ENCODE results near the gene GAD1.
A peak's percentile ranks its signal among the peaks of the same experiment; 100 is the strongest.

Gene GAD1

DNA sequence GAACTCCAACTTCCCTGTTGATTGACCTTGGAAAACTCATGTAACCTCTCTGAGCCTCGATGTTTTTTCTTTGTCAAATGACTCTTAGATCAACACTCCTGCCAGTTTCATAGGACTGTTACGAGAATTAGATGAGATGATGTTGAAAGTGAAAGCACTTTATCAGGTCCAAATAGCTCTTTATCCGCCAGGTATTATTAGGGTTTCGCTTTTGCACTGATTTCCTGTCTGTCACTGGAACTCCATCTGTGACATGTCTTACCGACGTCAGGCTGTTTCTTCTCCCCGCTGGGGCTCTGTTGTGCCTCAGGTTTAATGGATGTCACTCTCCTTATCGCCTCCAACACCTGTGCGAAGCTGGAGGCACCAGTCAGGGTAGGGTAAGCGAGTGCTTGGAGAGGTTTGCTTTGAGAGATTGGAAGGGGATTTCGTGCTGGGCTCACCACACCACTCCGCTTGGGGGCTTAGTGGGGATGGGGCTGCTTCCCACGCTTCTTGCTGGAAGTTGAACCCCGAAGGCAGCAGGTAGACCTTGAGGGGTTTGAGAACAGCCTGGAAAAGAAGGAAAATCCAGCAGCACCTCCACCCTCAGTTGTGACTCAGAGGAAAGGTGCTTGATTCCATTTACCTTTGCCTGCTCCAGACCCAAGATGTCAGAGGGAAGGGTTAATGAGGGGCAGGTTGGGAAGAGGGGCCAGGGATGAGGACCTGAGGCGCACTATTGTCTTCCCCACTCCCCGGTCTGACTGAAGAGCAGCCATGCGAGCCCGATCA is 4.3 kb downstream of the GAD1 start:
- no peaks in the 10 kb centered on the region for H3K9me3 ChIP-seq (ENCODE audit: control insufficient read depth, low read length)
- H3K4me3 ChIP-seq (ENCODE audit: low read length): peak overlapping the region; percentile 5
- no peaks in the 10 kb centered on the region for H3K36me3 ChIP-seq (ENCODE audit: control insufficient read depth, insufficient read depth, low read length)
- H3K27me3 ChIP-seq (ENCODE audit: control insufficient read depth, insufficient read depth, low read length): peaks cover 94% of the 10 kb centered on the region
- H3K9ac ChIP-seq (ENCODE audit: low read length): no peak overlapping the region
- H3K4me1 ChIP-seq (ENCODE audit: control insufficient read depth, insufficient read depth, low read length): peaks cover 55% of the 10 kb centered on the region

DNA sequence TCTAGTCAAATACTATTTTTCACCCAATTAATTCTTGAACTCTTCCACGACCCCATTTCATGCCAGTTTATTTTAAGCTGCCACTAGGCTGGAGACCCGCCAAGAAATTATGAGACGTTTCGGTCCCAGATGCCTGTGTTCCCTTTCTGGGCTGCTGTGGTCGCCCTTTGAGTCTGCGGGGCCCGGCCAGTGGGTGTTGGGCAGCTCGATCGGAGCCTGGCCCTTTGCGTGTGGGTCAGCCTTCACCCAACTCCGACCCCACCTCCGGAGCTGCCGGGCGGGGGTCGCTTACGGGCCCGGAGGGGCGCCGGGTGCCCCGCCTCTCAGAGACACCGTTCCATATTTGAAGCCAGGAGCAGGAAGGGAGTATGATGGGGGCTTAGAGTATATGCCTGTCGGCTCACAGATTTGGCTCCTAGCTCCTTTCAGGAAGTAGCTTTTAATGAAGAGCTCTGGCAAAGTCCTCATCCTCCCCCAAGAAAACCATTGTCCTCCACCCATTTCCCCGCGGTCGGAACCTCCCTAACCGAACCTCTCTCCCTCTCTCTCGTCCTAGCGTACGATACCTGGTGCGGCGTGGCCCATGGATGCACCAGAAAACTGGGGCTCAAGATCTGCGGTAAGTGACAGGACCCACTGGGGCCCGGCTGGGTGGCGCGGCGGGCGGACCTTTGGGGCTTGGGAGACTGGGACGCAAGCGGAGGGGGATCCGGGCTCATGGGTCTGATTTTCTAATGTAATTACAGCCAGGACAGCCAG is 5.0 kb downstream of the GAD1 start:
- peaks cover 51% of the 10 kb centered on the region for H3K4me1 ChIP-seq (ENCODE audit: control insufficient read depth, insufficient read depth, low read length)
- no peaks in the 10 kb centered on the region for H3K9me3 ChIP-seq (ENCODE audit: control insufficient read depth, low read length)
- no peak overlapping the region for H3K9ac ChIP-seq (ENCODE audit: low read length)
- no peak overlapping the region for H3K4me3 ChIP-seq (ENCODE audit: low read length)
- H3K27me3 ChIP-seq (ENCODE audit: control insufficient read depth, insufficient read depth, low read length): peaks cover 86% of the 10 kb centered on the region
- H3K36me3 ChIP-seq (ENCODE audit: control insufficient read depth, insufficient read depth, low read length): no peaks in the 10 kb centered on the region

DNA sequence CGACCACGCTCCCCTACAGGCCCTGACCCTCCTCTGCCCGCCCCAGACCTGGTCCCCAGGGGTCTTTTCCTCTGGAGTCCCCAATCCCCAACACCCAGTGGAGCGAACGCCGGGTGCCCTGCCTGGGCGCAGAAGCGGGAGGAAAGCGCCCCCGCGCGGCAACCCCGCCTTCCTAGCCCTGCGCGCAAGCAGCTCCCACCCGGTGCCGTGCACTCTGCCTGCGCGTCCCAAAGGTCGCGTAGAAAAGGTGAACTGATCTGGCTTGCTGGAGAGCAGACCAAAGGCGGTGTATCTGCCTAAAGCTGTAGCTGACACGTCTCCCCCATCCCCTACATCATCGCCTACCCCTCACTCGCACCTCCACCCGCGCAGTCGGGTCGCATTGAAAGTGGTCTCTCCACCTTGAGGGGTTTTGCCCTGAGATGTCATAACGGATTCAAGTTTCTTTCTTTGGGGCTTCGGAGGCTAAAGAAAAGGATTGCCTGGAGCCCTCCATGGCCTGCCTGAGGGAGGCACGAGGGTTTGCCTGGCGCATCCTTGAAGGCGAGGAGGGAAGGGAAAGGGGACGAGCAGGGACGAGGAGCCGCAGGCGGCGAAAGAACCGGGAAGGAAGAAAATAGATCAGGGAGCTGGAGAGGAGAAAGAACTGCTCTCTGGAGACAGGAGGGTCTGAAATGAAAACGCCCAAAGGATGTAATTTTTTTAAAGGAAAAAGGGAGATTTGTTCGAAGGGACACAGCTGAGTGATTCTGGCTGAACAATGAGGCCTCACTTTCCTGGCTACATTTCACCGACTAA is 5.8 kb downstream of the GAD1 start:
- peaks cover 85% of the 10 kb centered on the region for H3K27me3 ChIP-seq (ENCODE audit: control insufficient read depth, insufficient read depth, low read length)

DNA sequence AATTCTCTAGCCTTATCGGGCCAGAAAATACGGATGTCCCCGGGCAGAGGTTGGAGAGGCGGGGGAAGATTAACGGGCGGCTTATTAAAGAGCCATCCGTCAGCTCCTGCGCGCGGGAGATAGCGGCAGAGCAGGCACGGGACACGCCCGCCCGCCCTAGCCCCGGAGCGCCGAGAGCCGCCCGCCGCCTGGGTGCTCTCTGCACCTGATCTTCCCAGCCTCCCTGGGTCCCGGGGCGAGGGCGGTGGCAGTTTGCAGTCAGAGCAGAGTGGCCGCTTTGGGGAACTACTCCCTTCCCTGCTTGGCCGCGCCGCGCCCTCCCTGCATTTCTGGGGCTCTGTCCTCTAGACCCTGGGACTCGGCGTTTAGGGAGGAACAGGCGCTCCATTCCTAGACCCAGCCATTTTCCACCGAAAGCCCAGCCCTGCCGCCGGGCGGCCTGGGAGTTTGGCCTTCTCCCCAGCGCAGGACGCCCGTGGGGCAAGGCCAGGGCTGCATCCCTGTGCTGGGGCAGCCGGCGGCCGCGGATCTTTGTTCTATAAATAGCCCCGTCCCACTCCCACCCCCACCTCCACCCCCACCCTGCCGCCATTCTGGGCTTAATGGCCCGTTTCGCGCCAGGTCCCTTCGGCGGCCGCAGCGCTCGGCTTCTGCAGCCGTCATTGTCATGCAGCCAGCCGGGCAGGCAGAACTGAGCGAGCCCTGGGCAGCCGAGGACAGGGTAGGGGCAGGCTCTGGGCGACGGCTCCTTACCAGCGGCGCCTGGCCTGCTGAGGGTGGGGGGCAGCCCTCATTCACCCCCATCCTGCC is 6.6 kb downstream of the GAD1 start:
- Histone ChIP-seq H3K4me1 (ENCODE audit: control insufficient read depth, insufficient read depth, low read length) (peaks cover 38% of the 10 kb centered on the region), H3K27me3 (ENCODE audit: control insufficient read depth, insufficient read depth, low read length) (peaks cover 84% of the 10 kb centered on the region), H3K4me3 (ENCODE audit: low read length) (no peak overlapping the region), H3K9me3 (ENCODE audit: control insufficient read depth, low read length) (no peaks in the 10 kb centered on the region), H3K9ac (ENCODE audit: low read length) (no peak overlapping the region), H3K36me3 (ENCODE audit: control insufficient read depth, insufficient read depth, low read length) (no peaks in the 10 kb centered on the region)

More for the DNA sequence above, 5.8 kb downstream of the GAD1 start:
- Histone ChIP-seq H3K9ac (ENCODE audit: low read length) (no peak overlapping the region), H3K9me3 (ENCODE audit: control insufficient read depth, low read length) (no peaks in the 10 kb centered on the region), H3K4me3 (ENCODE audit: low read length) (no peak overlapping the region), H3K36me3 (ENCODE audit: control insufficient read depth, insufficient read depth, low read length) (no peaks in the 10 kb centered on the region), H3K4me1 (ENCODE audit: control insufficient read depth, insufficient read depth, low read length) (peaks cover 45% of the 10 kb centered on the region)

DNA sequence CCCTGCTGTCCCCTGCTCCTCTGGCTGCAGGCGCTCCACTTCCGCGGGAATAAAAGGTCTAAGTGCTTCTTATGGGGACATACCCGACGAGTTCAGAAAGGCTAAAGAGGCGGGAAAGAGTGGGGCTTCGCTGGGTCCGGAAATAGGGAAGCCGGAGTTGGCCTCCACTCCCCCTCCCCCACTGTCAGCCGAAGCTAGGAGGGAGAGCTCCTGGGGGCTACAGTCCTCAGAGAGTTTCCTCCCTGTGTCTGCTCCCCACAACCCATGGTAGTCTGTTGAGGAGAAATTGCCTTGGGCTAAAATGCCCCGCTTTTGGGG is 7.2 kb downstream of the GAD1 start:
- Histone ChIP-seq H3K9ac (ENCODE audit: low read length) (no peak overlapping the region), H3K27me3 (ENCODE audit: control insufficient read depth, insufficient read depth, low read length) (peaks cover 84% of the 10 kb centered on the region), H3K4me1 (ENCODE audit: control insufficient read depth, insufficient read depth, low read length) (peaks cover 32% of the 10 kb centered on the region), H3K36me3 (ENCODE audit: control insufficient read depth, insufficient read depth, low read length) (no peaks in the 10 kb centered on the region), H3K9me3 (ENCODE audit: control insufficient read depth, low read length) (no peaks in the 10 kb centered on the region), H3K4me3 (ENCODE audit: low read length) (no peak overlapping the region)

DNA sequence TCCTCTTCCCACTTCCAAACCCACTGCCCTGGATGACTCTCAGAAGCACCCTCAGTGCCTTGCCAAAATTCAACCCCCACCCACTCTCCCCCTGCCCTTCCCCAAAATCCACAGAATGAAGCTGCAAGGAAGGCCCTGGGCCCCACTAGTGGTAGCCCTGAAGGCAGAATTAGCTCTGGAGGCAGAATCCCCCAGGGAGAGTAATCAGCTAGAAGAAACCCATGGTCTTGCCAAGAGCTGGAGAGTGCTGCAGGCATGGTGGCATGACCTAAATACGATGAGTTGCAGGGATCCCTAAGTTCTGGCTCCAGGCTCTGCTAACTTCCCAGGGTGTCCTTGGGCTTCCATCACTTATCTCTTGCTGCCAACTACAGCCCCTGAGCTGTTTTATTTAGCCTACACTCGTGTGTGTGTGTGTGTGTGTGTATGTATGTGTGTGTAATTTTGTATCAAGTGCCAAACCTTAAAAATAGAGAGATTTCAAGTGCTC is 7.9 kb downstream of the GAD1 start:
- Histone ChIP-seq H3K4me3 (ENCODE audit: low read length) (no peak overlapping the region), H3K9me3 (ENCODE audit: control insufficient read depth, low read length) (no peaks in the 10 kb centered on the region), H3K36me3 (ENCODE audit: control insufficient read depth, insufficient read depth, low read length) (no peaks in the 10 kb centered on the region), H3K9ac (ENCODE audit: low read length) (no peak overlapping the region), H3K27me3 (ENCODE audit: control insufficient read depth, insufficient read depth, low read length) (peaks cover 79% of the 10 kb centered on the region), H3K4me1 (ENCODE audit: control insufficient read depth, insufficient read depth, low read length) (peaks cover 31% of the 10 kb centered on the region)

DNA sequence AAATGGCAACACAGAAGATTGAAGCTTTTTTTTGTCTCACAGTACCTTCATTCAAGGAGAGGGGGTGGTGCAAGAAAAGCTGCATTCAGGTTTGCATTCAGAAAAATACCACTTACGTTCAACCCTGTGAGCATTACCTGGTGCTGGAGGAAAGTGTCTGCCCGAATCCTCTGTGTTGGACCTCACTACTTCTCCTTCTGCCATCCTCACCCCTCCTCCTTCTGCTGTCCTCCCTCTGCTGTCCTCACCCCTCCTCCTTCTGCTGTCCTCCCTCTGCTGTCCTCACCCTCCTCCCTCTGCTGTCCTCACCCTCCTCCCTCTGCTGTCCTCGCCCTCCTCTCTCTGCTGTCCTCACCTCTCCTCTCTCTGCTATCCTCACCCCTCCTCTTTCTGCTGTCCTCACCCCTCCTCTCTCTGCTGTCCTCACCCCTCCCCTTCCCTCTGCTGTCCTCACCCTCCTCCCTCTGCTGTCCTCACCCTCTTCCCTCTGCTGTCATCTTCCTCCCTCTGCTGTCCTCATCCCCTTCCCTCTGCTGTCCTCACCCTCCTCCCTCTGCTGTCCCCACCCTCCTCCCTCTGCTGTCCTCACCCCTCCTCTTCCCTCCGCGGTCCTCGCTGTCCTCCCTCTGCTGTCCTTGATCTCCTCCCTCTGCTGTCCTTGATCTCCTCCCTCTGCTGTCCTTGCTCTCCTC is 11.3 kb downstream of the GAD1 start:
- Histone ChIP-seq H3K36me3 (ENCODE audit: control insufficient read depth, insufficient read depth, low read length) (no peaks in the 10 kb centered on the region), H3K4me3 (ENCODE audit: low read length) (no peak overlapping the region), H3K9ac (ENCODE audit: low read length) (no peak overlapping the region), H3K9me3 (ENCODE audit: control insufficient read depth, low read length) (no peaks in the 10 kb centered on the region), H3K27me3 (ENCODE audit: control insufficient read depth, insufficient read depth, low read length) (peaks cover 44% of the 10 kb centered on the region), H3K4me1 (ENCODE audit: control insufficient read depth, insufficient read depth, low read length) (peaks cover 2% of the 10 kb centered on the region)

DNA sequence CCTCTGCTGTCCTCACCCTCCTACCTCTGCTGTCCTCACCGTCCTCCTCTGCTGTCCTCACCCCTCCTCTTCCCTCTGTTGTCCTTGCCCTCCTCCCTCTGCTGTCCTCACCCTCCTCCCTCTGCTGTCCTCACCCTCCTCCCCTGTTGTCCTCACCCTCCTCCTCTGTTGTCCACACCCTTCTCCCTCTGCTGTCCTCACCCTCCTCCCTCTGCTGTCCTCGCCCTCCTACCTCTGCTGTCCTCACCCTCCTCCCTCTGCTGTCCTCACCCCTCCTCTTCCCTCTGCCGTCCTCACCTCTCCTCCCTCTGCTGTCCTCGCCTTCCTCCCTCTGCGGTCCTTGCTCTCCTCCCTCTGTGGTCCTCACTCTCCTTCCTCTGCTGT is 11.8 kb downstream of the GAD1 start:
- Histone ChIP-seq H3K27me3 (ENCODE audit: control insufficient read depth, insufficient read depth, low read length) (peaks cover 41% of the 10 kb centered on the region), H3K9ac (ENCODE audit: low read length) (no peak overlapping the region), H3K4me1 (ENCODE audit: control insufficient read depth, insufficient read depth, low read length) (no peaks in the 10 kb centered on the region), H3K9me3 (ENCODE audit: control insufficient read depth, low read length) (no peaks in the 10 kb centered on the region), H3K36me3 (ENCODE audit: control insufficient read depth, insufficient read depth, low read length) (no peaks in the 10 kb centered on the region), H3K4me3 (ENCODE audit: low read length) (no peak overlapping the region)

DNA sequence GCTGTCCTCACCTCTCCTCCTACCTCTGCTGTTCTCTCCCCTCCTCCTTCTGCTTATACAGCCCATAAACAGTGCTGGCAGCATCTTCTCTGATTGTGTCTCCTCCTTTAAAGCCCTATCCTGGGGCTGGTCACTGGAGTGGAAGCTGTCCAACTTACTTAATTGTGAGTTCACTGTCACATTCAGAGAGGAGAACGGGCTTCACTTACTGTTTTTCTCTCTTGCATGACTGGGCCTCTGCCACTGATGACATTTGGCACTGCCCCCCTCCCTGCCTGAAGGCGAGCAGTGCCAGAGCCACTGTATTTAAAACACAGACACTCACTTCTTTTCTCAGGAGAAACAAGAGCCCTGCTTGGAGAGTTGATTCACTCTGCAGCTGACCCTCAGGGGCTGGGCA is 12.3 kb downstream of the GAD1 start:
- Histone ChIP-seq H3K9me3 (ENCODE audit: control insufficient read depth, low read length) (no peaks in the 10 kb centered on the region), H3K9ac (ENCODE audit: low read length) (no peak overlapping the region), H3K27me3 (ENCODE audit: control insufficient read depth, insufficient read depth, low read length) (peaks cover 39% of the 10 kb centered on the region), H3K36me3 (ENCODE audit: control insufficient read depth, insufficient read depth, low read length) (no peaks in the 10 kb centered on the region), H3K4me1 (ENCODE audit: control insufficient read depth, insufficient read depth, low read length) (no peaks in the 10 kb centered on the region), H3K4me3 (ENCODE audit: low read length) (no peak overlapping the region)

DNA sequence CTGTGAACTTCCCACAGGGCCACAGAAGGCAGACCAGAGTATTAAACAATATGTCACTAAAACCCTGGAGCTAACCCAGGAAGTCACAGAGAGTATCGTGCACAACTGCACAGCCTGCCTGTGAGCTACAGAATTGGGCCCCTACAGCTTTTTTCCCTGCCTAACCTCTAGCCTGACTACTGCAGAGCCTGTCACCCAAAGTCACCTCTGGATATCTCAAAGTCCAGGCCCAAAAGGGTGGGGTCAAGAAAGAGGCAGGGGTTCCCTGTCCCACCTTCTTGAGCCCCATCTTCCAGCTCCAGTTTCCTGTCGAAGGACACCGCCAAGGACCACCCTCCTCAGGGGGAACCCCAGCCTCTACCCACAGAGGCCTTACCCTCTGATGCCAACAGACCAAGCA is 13.5 kb downstream of the GAD1 start:
- Histone ChIP-seq H3K4me3 (ENCODE audit: low read length) (no peak overlapping the region), H3K9ac (ENCODE audit: low read length) (no peak overlapping the region), H3K9me3 (ENCODE audit: control insufficient read depth, low read length) (no peaks in the 10 kb centered on the region), H3K27me3 (ENCODE audit: control insufficient read depth, insufficient read depth, low read length) (peaks cover 28% of the 10 kb centered on the region), H3K36me3 (ENCODE audit: control insufficient read depth, insufficient read depth, low read length) (no peaks in the 10 kb centered on the region), H3K4me1 (ENCODE audit: control insufficient read depth, insufficient read depth, low read length) (no peaks in the 10 kb centered on the region)

DNA sequence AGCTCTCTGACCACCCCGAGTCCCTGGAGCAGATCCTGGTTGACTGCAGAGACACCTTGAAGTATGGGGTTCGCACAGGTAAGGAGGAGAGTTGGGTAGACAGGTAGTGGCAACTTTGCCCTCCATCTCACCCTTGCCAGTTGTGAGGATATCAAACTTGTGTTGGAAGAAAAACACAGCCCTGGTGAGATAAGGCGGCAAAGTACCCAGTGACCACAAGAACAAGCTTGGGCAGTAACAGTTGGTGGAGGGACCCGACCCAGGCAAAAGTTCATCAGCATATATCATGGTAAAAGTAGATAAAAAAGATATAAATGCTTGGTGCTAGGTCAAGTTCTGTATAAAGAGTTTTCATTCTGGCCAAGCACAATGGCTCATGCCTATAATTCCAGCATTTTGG is 14.4 kb downstream of the GAD1 start:
- no peak overlapping the region for H3K4me3 ChIP-seq (ENCODE audit: low read length)
- H3K9ac ChIP-seq (ENCODE audit: low read length): no peak overlapping the region
- no peaks in the 10 kb centered on the region for H3K9me3 ChIP-seq (ENCODE audit: control insufficient read depth, low read length)
- no peaks in the 10 kb centered on the region for H3K4me1 ChIP-seq (ENCODE audit: control insufficient read depth, insufficient read depth, low read length)
- H3K27me3 ChIP-seq (ENCODE audit: control insufficient read depth, insufficient read depth, low read length): peaks cover 24% of the 10 kb centered on the region
- no peaks in the 10 kb centered on the region for H3K36me3 ChIP-seq (ENCODE audit: control insufficient read depth, insufficient read depth, low read length)

Measured in mucosa of stomach (tissue), 1 donor.